GM19099 (cell line): ENCODE results near the gene KLK12.

ENCODE experiments used
- POLR2A ChIP-seq: IDR thresholded peaks from 3 replicates; pipeline ENCODE4 v1.6.1; 2011; ENCODE audit warnings: low read depth; ENCODE audit not compliant: insufficient read length; ENCODE audit errors: extremely low read depth

The KLK12 gene

DNA sequence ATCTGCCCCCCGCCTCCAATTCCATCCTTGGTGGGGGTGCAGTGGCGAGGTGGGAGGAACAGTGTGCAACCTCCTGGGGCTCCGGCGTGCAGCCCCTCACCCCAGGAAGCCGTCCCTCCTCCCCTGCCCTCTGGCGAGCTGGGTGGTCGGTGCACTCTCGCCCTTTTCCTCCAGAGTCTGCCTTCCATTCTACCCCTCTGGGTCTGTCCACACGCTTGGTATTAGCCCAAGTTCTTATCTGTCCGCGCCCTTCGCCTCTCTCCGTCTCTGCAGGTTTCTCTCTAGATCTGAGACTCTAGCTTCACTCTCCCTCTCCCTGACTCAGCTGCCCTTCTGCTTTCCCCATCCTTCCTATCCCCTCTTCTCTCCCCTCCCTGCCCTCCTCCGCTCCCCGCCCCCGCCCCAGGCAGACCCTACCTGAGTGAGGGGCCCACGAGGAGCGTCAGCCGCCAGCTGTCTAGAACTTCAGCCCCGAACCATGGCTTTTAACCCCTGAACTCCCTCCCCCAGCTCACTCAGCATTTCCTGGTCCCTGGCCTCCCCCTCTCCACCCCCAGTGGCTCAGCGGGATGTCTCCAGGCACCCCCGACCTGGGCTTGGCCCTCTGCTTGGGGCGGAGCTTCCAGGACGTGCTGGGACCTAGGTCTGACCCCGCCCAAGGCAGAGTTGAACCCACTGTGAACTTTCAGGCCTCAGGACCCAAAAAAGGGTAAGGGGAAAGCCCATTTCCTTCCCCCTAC lies 30.6 kb upstream of the KLK12 start:
- no peak for TF ChIP-seq POLR2A

DNA sequence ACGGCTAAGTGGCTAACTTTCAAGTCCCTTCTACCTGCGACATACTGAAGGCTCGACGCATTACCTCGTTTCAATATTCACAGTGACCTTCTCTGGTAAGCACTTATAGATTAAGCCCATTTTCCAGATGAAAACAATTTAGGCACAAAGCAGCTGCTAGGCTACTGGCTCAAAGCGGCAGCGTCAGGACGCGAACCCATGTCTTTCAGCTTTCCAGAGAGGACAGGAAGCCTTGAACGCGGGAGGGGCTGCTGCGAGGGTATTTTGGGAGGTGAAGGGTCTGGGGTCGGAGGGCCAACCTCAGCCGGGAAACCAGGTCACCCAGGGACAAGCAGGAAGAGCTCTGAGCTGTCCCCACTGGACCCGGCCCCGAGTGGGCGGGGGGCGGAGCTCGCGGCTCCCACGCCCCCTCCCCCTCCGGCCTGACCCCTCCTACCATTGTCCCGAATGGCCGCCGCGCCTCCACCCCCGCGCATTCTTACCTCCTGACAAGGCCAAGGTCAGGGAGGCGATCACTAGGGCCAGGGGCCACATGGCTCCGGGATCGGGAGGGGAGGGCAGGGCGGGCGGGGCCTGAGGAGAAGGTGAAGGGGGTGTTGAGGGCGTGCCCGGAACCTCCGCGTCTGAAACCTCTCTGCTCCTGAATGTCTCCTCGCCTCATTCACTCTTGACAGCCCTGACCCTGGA lies 29.9 kb upstream of the KLK12 start, which contains the start of gene KLK13:
Gene KLK13 (minus strand): TSS at position 559 of the 687 bp plus-strand sequence. CDS start 25 bp downstream, at position 534.
- TF ChIP-seq POLR2A: no peak

DNA sequence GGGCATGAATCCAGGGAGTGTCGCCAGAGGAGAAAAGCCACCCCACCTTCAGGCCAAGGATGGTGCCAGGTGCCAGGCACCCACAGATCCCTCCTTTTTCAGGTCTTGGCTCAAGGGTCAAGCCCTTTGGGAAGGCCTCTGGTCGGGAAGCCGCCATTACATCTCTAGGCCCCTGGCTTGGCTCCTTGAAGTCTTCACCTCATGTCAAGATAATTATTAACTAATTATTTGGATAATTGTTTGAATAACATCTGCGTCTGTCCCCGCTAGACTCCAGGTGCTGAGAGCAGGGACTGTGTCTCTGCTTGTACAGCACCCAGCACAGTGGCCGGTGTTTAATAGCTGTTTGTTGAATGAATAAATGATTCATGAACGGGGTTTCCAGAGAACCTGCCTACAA lies 28.9 kb upstream of the KLK12 start:
- no peak for TF ChIP-seq POLR2A

GRCh38 chr19:51060973-51061372 lies 26.2 kb upstream of the KLK12 start:
- TF ChIP-seq POLR2A: no peak

DNA sequence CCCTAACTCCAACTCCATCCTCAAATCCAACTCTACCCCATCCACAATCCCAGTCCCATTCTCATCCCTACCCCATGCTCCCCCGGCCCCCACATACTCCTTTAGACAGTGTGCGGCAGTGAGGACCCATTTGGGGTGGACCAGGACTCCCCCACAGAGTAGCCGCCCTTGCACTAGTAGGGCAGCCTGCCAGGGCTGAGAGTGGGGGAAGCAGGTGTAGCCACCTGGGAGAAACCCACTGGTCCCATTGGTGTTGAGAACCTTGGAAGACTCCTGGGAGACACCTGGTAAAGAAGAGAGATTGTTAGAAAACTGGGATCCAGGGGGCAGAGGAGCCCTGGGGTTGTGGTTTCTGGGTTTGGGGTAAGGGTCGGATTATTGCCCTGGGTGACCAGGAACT lies 25.5 kb upstream of the KLK12 start:
- no peak for TF ChIP-seq POLR2A

DNA sequence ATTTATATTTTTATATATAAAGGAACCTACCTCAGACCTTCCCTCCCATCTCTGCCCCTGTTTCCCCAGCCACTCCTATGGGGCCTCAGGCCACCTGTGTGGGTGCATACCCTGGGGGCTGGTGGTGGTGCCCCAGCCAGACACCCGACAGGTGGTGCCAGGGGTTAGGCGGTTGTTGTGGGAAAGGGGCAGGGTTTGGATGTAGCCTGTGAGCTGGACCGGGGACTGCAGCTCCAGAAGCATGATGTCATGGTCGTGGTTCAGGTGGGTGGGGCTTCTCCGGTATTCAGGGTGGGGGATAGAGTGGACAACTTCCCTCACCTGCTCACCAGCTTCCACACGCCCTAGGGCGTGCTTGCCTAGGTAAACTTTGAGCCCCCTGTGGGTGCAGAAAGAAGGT lies 24.9 kb upstream of the KLK12 start:
- TF ChIP-seq POLR2A: no peak

DNA sequence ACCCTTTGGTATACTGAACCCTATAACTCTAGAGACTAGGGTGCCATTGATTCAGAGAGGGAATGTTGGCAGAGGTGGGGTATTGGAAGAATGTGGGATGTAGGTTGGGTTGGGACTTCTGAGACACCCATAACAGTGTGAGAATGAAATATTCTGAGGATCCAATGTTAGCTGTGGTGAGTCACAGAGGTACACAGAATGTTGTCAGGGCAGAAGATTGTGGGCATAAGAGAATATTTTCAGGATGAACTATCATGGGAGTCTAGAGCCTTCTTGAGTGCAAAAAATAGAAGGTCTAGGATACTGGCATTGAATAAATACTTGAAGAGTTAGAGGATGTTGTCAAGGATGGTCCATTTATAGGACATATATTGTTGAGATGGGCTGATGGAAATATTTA lies 21.1 kb upstream of the KLK12 start:
- TF ChIP-seq POLR2A: no peak

GRCh38 chr19:51047031-51047335 lies 12.2 kb upstream of the KLK12 start:
- TF ChIP-seq POLR2A: no peak

GRCh38 chr19:51044327-51044726 lies 9.5 kb upstream of the KLK12 start:
- TF ChIP-seq POLR2A: no peak

DNA sequence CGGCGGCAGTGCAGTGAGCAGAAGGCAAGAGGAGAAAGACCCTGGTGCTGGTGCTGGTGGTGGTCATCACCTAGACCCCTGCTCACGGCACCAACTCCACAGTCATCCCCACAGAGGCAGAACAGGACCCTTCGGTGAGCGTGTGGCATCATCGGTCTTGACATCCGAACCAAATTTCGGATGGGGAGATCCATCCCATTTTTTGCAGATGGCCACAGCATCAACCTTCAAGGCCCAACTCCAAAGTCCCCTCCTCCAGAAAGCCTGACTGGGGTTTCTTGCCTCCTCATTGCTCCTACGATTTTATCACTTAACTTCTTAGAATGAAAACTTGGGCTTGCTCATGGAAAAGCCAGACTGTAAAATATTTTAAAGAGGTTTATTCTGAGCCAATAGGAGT lies 8.7 kb upstream of the KLK12 start:
- no peak for TF ChIP-seq POLR2A

GRCh38 chr19:51040151-51040550 lies 5.3 kb upstream of the KLK12 start:
- TF ChIP-seq POLR2A: no peak

- no peak for TF ChIP-seq POLR2A
These were observed 1.7 kb upstream of the KLK12 start for GRCh38 chr19:51036519-51036918.

GRCh38 chr19:51031880-51032225 lies 2.9 kb downstream of the KLK12 start:
- no peak for TF ChIP-seq POLR2A

- TF ChIP-seq POLR2A: no peak
These were observed 3.5 kb downstream of the KLK12 start for GRCh38 chr19:51031220-51031879.

DNA sequence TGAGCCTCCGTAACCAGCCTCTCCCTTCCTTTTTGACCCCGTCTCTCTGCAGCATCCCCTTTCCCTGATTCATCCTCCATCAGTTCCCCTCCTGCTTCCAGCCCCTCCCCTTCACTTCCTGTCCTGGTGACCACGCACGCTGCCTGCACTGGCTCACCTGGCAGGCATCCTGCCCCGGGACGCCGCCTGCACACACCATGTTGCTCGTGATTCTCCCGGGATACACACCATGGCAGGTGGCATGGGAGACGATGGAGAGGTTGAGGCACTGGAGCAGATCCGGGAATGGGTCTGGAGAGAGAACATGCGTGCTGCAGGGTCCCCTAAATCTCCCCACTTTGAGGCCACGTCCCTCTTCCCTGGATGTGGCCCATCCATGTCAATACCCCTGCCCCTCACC lies 4.2 kb downstream of the KLK12 start:
- TF ChIP-seq POLR2A: no peak

GRCh38 chr19:51029718-51030117 lies 5.1 kb downstream of the KLK12 start:
- TF ChIP-seq POLR2A: no peak
